Adrenal gland (tissue), 12 donors: ENCODE measurements around the gene TNFRSF1B. TPM values are rescaled to one million over a fixed set of nuclear protein-coding genes. Genes with fewer than 3 reads are reported as not detected.

Source experiments
- DNase-seq, 7 donors: peaks; one replicate each; pipeline ENCODE4 v3.0.0-alpha.2; 2019 to 2020
- H3K27ac ChIP-seq, 5 donors: fragments of 200-600 bp; sonication (generic) in 4 of 5; 1 replicate in 3 of 5; 2 replicates in 2 of 5; pipeline versions ENCODE4 v1.5.1 to v1.8.0; 2016 to 2020; ENCODE audit warnings: mild to moderate bottlenecking in 1 of 5
- H3K27me3 ChIP-seq: fragments of 200-600 bp; 2 replicates; pipeline ENCODE4 v1.8.0; 2021
- H3K36me3 ChIP-seq, 2 donors: fragments of 200-600 bp; replicated peaks in 1 of 2; 1 replicate in 1 of 2; 2 replicates in 1 of 2; pipeline versions ENCODE4 v1.5.1 to v1.8.0; 2018 to 2022
- H3K4me1 ChIP-seq, 2 donors: fragments of 200-600 bp; replicated peaks in 1 of 2; 1 replicate in 1 of 2; 2 replicates in 1 of 2; pipeline versions ENCODE4 v1.5.1 to v1.8.0; 2018 to 2021
- H3K4me3 ChIP-seq, 4 donors: fragments of 200-600 bp; sonication (generic) in 3 of 4; one replicate each; pipeline ENCODE4 v1.5.1; 2016 to 2018
- H3K9me3 ChIP-seq, 3 donors: fragments of 200-600 bp; sonication (generic) in 1 of 3; replicated peaks in 1 of 3; 1 replicate in 2 of 3; 2 replicates in 1 of 3; pipeline versions ENCODE4 v1.5.1 to v1.8.0; 2016 to 2021
- POLR2A ChIP-seq, 2 donors: fragments of 450-650 bp; IDR thresholded peaks; one replicate each; pipeline ENCODE4 v1.6.1; 2017; ENCODE audit warnings: antibody characterized with exemption in 2 of 2, mild to moderate bottlenecking in 2 of 2, moderate library complexity in 1 of 2
- whole genome bisulfite sequencing, 4 donors: extraction: QIAGEN DNeasy Blood & Tissue Kit in 2 of 4; methylation state at CpG; one replicate each; pipeline versions ENCODE4 v1.1.5 to v1.1.7; 2013 to 2017; 5-methylcytosine and 5-hydroxymethylcytosine counted together
- intact Hi-C, 2 donors: fragments of 100-400 bp; cut with DNase I; formaldehyde crosslinking; loops; one replicate each; pipeline versions ENCODE4 v1.14.1 to v1.15.0; 2022 to 2023
- polyA plus RNA-seq, 3 donors: library from polyadenylated mRNA; stranded (reverse); fragments of 200-250 nt in 2 of 3; fragments of 350-450 nt in 1 of 3; fragmentation: Illumina TruSeq in 1 of 3; extraction: RNeasy Lipid Tissue Mini Kit (QIAGEN cat#74804) in 1 of 3; gene quantifications; one replicate each; pipeline ENCODE4 v1.2.3, GENCODE V29; 2013 to 2014
- total RNA-seq, 9 donors: library from RNA; depleted of rRNA in 4 of 9; stranded (reverse); fragments of >200 nt in 4 of 9; fragments of 120-200 nt in 1 of 9; fragmentation: NEBNext Ultra II Directional in 1 of 9; extraction: Animal tissue kit (Norgen Biotek cat#: 25700) in 1 of 9; gene quantifications; one replicate each; pipeline versions ENCODE4 v1.1.0 to v1.2.4, GENCODE V29; 2013 to 2023
- TF ChIP-seq, protein P1 (sequence below), 6 experiments: fragments of 450-650 bp in 4 of 6; fragments of 200-600 bp in 2 of 6; sonication (generic) in 1 of 6; IDR thresholded peaks; 1 replicate in 5 of 6; 2 replicates in 1 of 6; pipeline versions ENCODE4 v1.5.1 to v1.8.0; 2016 to 2021; ENCODE audit warnings: antibody characterized with exemption in 6 of 6, mild to moderate bottlenecking in 2 of 6, moderate library complexity in 1 of 6
- donor health status: healthy with polysubstance abuse.
- donor health status: Bipolar disorder and iron deficiency.
- donor health status: DM: yes; HTN: yes; CAD: no.
- donor health status: DM: no; HTN: no; CAD: no.
- donor health status: DM: no; HTN: no; CAD: no.
- donor health status: DM: yes; HTN: yes; CAD: no.

TNFRSF1B gene
- total and polyA plus RNA-seq, 12 donors, result 4.0 to 58.3 (median 32.5) TPM

DNA sequence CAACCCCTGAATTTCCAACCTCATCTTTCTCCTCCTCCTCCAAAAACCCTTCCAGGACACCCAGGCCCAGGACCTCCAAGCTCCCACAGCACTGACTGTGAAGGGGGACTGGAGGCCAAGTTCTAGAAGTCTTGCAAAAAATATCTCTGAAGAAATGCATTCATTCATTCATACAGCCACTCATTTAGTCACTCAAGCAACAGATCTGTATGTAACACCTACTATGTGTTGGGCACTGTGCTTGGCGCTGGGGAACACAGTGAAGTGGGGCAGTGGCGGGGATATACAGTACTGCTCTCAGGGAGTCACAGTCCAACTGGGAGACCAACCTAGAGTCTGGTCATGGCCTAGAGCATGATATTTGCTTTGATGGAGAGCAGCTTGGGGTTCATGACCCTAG, 15.3 kb upstream of the TNFRSF1B start:
- Histone ChIP-seq H3K27ac (peak overlapping the region in 1 of 5 donors; percentile 48), H3K9me3 (no peaks in the 10 kb centered on the region), H3K27me3 (no peaks in the 10 kb centered on the region), H3K36me3 (no peaks in the 10 kb centered on the region), H3K4me1 (peaks cover 3 to 23% of the 10 kb centered on the region in 2 donors), H3K4me3 (no peak overlapping the region)
- WGBS, 4 donors, result 85 to 100% (median 90%) methylated on average over 2 of the region's 2 CpGs
- no peak for DNase-seq
- TF ChIP-seq, protein P1, sequence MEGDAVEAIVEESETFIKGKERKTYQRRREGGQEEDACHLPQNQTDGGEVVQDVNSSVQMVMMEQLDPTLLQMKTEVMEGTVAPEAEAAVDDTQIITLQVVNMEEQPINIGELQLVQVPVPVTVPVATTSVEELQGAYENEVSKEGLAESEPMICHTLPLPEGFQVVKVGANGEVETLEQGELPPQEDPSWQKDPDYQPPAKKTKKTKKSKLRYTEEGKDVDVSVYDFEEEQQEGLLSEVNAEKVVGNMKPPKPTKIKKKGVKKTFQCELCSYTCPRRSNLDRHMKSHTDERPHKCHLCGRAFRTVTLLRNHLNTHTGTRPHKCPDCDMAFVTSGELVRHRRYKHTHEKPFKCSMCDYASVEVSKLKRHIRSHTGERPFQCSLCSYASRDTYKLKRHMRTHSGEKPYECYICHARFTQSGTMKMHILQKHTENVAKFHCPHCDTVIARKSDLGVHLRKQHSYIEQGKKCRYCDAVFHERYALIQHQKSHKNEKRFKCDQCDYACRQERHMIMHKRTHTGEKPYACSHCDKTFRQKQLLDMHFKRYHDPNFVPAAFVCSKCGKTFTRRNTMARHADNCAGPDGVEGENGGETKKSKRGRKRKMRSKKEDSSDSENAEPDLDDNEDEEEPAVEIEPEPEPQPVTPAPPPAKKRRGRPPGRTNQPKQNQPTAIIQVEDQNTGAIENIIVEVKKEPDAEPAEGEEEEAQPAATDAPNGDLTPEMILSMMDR (IDR thresholded peaks at IDR 0.05), result no peak
- no peak for TF ChIP-seq POLR2A (IDR thresholded peaks at IDR 0.05)
- intact Hi-C loops, result no loop called here

DNA sequence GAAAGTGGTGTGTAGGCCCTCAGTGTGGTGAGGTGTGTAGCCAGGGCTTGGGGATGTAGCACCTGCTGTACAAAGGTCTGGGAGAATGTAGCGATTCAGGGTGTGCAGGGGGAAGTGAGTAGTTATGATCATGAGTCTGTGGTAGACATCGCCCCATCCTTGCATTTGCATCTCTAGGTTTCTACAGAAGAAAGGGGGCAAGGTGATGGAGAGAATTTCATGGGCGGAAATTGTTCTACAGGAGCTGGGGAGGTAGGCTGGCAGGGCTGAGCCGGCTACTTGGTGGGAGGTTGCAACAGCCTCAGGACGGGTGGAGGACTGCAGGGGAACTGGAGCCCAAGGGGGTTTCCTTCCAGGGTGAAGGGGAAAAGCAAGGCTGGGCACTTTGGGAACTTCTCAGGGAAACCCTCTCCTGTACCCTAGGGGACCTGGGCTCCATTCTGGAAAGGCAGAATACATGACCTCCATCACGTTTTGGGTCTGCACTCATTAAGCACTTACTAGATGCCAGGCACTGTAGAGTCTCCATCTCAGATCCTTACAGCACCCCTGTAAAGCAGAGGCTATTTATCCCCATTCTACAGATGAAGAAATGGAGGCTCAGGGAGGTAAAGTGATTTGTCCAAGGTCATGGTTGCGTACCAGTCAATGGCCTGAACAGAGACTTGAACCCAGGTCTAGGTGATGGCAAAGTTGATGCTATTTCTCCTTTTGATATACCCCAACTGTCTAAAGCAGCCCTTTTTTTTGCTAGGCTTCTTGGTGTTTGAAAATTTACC, 14.5 kb upstream of the TNFRSF1B start:
- WGBS, 4 donors, result 76 to 80% (median 79%) methylated on average over 7 of the region's 7 CpGs
- H3K4me1 ChIP-seq, result peaks cover 3 to 22% of the 10 kb centered on the region in 2 donors

DNA sequence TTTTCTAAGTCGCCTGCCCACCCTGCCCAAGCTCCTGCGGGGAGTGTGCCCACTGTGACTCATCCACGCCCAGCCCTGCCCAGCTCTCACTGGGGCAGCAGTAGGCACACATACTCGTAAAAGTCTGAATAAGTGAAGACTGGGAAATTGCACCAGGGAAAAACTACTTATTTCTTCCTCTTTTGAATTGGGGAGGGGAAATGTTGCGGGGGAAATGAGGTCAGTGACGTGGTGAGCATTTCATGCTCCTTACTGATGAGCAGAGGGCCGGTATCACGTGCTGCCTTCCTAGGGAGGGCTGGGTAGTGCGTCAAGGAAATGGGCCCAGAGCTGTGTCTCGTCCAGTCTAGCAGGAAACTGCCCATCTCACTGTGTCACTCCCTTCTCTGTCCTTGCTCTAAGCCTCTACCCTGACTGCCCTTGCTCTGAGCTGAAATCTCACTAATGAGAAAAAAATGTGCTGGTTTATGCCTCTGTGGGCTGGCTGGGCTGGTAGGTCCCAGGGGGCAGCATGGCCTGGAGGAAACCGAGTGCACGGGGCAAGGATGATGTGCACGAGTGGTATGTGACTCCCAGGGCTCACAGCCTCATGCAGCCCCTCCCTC, 13.5 kb upstream of the TNFRSF1B start:
- intact Hi-C loops, result no loop called here
- Histone ChIP-seq H3K4me1 (peaks cover 3 to 13% of the 10 kb centered on the region in 2 donors), H3K27ac (peak overlapping the region in 2 of 5 donors; percentile 71 to 86), H3K9me3 (no peaks in the 10 kb centered on the region), H3K4me3 (no peak overlapping the region), H3K27me3 (no peaks in the 10 kb centered on the region), H3K36me3 (no peaks in the 10 kb centered on the region)
- 44 to 61% (median 52%) methylated on average over 13 of the region's 13 CpGs for WGBS, 4 donors
- no peak for TF ChIP-seq POLR2A (IDR thresholded peaks at IDR 0.05)
- TF ChIP-seq, protein P1 (IDR thresholded peaks at IDR 0.05), result no peak
- peak; percentile 58 to 80 (median 69) for DNase-seq

More for the DNA sequence above, 14.5 kb upstream of the TNFRSF1B start:
- H3K9me3 ChIP-seq, result no peaks in the 10 kb centered on the region
- intact Hi-C loops, result no loop called here
- H3K27ac ChIP-seq, result peak overlapping the region in 2 of 5 donors; percentile 64 to 86
- no peaks in the 10 kb centered on the region for H3K27me3 ChIP-seq
- no peaks in the 10 kb centered on the region for H3K36me3 ChIP-seq
- TF ChIP-seq, protein P1 (IDR thresholded peaks at IDR 0.05), result no peak
- TF ChIP-seq POLR2A (IDR thresholded peaks at IDR 0.05), result no peak
- DNase-seq, result no peak
- H3K4me3 ChIP-seq, result no peak overlapping the region

DNA sequence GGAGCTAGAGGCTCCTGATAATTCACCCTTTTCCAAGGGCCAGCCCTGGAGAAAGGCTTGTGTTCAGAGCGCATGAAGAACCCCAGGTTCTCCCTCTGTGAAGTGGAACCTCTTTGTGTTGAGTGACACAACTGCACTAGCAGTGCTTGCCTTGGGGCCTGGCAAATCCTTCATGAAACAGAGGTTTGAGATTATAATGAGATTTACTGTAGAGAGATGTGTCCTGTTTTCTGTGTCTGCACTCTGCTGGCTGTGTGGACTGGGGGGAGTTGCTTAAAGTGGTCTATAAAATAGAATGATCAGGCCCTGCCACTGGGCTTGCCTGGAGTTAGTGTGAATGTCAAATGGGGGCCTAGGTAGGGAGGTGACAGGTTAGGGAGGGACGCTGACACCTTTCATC, 11.5 kb upstream of the TNFRSF1B start:
- no peak overlapping the region for H3K27ac ChIP-seq
- H3K9me3 ChIP-seq, result no peaks in the 10 kb centered on the region
- H3K4me1 ChIP-seq, result peaks cover 3 to 16% of the 10 kb centered on the region in 2 donors
- no peaks in the 10 kb centered on the region for H3K36me3 ChIP-seq
- no peak for DNase-seq
- no peaks in the 10 kb centered on the region for H3K27me3 ChIP-seq
- 83 to 96% (median 94%) methylated on average over 2 of the region's 2 CpGs for WGBS, 4 donors
- no peak overlapping the region for H3K4me3 ChIP-seq
- intact Hi-C loops, result no loop called here
- TF ChIP-seq POLR2A (IDR thresholded peaks at IDR 0.05), result no peak
- TF ChIP-seq, protein P1 (IDR thresholded peaks at IDR 0.05), result no peak
